ENCODE measurements around the gene SPCS3.
"Not testable (repeated sequence)": the region's sequence is repeated elsewhere in the genome, so short reads cannot be mapped to it uniquely, and the experiment has no call there.

Gene SPCS3

GRCh38 chr4:176319704-176320339 is at the start of gene SPCS3:
Gene SPCS3, plus strand, starts transcription at chr4:176319966. Its CDS starts 111 bp downstream, at chr4:176320077.
- peak; percentile 88 to 93 for DNase-seq (ENCODE audit: low read depth in 2 of 2)

GRCh38 chr4:176270669-176271068 is 49.1 kb upstream of the SPCS3 start:
- no peak for DNase-seq (ENCODE audit: low read depth in 2 of 2)

- no peak for DNase-seq (ENCODE audit: low read depth in 2 of 2)
These were observed 48.0 kb upstream of the SPCS3 start for GRCh38 chr4:176271749-176272148.

- no peak for DNase-seq (ENCODE audit: low read depth in 2 of 2)
These were observed 47.0 kb upstream of the SPCS3 start for GRCh38 chr4:176272799-176273198.

GRCh38 chr4:176273736-176274135 is 46.0 kb upstream of the SPCS3 start:
- DNase-seq (ENCODE audit: low read depth in 2 of 2) = no peak

- no peak for DNase-seq (ENCODE audit: low read depth in 2 of 2)
These were observed 45.3 kb upstream of the SPCS3 start for GRCh38 chr4:176274441-176274840.

- DNase-seq (ENCODE audit: low read depth in 2 of 2) = no peak
These were observed 43.1 kb upstream of the SPCS3 start for GRCh38 chr4:176276710-176277109.

GRCh38 chr4:176277162-176277904 is 42.4 kb upstream of the SPCS3 start:
- peak in 1 of 2 donors; percentile 1 for DNase-seq (ENCODE audit: low read depth in 2 of 2)

- DNase-seq (ENCODE audit: low read depth in 2 of 2) = not testable (repeated sequence)
These were observed 40.2 kb upstream of the SPCS3 start for GRCh38 chr4:176279560-176279959.

GRCh38 chr4:176286728-176287127 is 33.0 kb upstream of the SPCS3 start:
- no peak for DNase-seq (ENCODE audit: low read depth in 2 of 2)

- no peak for DNase-seq (ENCODE audit: low read depth in 2 of 2)
These were observed 32.2 kb upstream of the SPCS3 start for GRCh38 chr4:176287546-176287945.

GRCh38 chr4:176288020-176288419 is 31.7 kb upstream of the SPCS3 start:
- DNase-seq (ENCODE audit: low read depth in 2 of 2) = no peak

- no peak for DNase-seq (ENCODE audit: low read depth in 2 of 2)
These were observed 30.2 kb upstream of the SPCS3 start for GRCh38 chr4:176289561-176289960.

- DNase-seq (ENCODE audit: low read depth in 2 of 2) = no peak
These were observed 29.2 kb upstream of the SPCS3 start for GRCh38 chr4:176290520-176290919.

- DNase-seq (ENCODE audit: low read depth in 2 of 2) = no peak
These were observed 28.0 kb upstream of the SPCS3 start for GRCh38 chr4:176291748-176292147.

- DNase-seq (ENCODE audit: low read depth in 2 of 2) = no peak
These were observed 26.8 kb upstream of the SPCS3 start for GRCh38 chr4:176292920-176293319.

GRCh38 chr4:176293660-176294059 is 26.1 kb upstream of the SPCS3 start:
- no peak for DNase-seq (ENCODE audit: low read depth in 2 of 2)

- not testable (repeated sequence) for DNase-seq (ENCODE audit: low read depth in 2 of 2)
These were observed 23.9 kb upstream of the SPCS3 start for GRCh38 chr4:176295907-176296306.

- DNase-seq (ENCODE audit: low read depth in 2 of 2) = no peak
These were observed 21.1 kb upstream of the SPCS3 start for GRCh38 chr4:176298664-176299063.

- DNase-seq (ENCODE audit: low read depth in 2 of 2) = no peak
These were observed 19.7 kb upstream of the SPCS3 start for GRCh38 chr4:176300036-176300435.

- DNase-seq (ENCODE audit: low read depth in 2 of 2) = no peak
These were observed 19.2 kb upstream of the SPCS3 start for GRCh38 chr4:176300565-176300964.

GRCh38 chr4:176302283-176303275 is 17.2 kb upstream of the SPCS3 start:
- DNase-seq (ENCODE audit: low read depth in 2 of 2) = no peak
